Activated T-helper 9 cell treated with anti-CD3 and anti-CD28 coated beads, Interleukin-2, amount 50 U/mL, for 16 hours (primary cell): Measurements from ENCODE around the gene ZP1.
A peak's percentile ranks its signal among the peaks of the same experiment; 100 is the strongest.
"Not testable (repeated sequence)": the region's sequence is repeated elsewhere in the genome, so short reads cannot be mapped to it uniquely, and the experiment has no call there.

ENCODE experiments used
- DNase-seq: peaks from one replicate; pipeline ENCODE4 v3.0.0-alpha.2; 2020; ENCODE audit warnings: low read depth

ZP1 gene

GRCh38 chr11:60878245-60879101, 11.1 kb downstream of the ZP1 start:
- no peak for DNase-seq

GRCh38 chr11:60879104-60879503, 11.8 kb downstream of the ZP1 start:
- no peak for DNase-seq

GRCh38 chr11:60879971-60880588, 12.7 kb downstream of the ZP1 start:
- no peak for DNase-seq

- no peak for DNase-seq
These were observed 13.4 kb downstream of the ZP1 start for GRCh38 chr11:60880643-60881282.

- DNase-seq = no peak
These were observed 20.2 kb downstream of the ZP1 start for GRCh38 chr11:60887556-60887955.

GRCh38 chr11:60889869-60890311, 22.5 kb downstream of the ZP1 start:
- no peak for DNase-seq

- DNase-seq = no peak
These were observed 23.4 kb downstream of the ZP1 start for GRCh38 chr11:60890696-60891095.

- DNase-seq = no peak
These were observed 23.9 kb downstream of the ZP1 start for GRCh38 chr11:60891103-60891741.

- no peak for DNase-seq
These were observed 28.3 kb downstream of the ZP1 start for GRCh38 chr11:60895687-60896086.

- DNase-seq = no peak
These were observed 30.2 kb downstream of the ZP1 start for GRCh38 chr11:60897496-60897895.

- no peak for DNase-seq
These were observed 31.9 kb downstream of the ZP1 start for GRCh38 chr11:60899046-60899936.

- DNase-seq = no peak
These were observed 32.6 kb downstream of the ZP1 start for GRCh38 chr11:60899977-60900376.

- DNase-seq = no peak
These were observed 33.5 kb downstream of the ZP1 start for GRCh38 chr11:60900673-60901404.

- no peak for DNase-seq
These were observed 35.3 kb downstream of the ZP1 start for GRCh38 chr11:60902625-60903024.

- DNase-seq = no peak
These were observed 37.7 kb downstream of the ZP1 start for GRCh38 chr11:60905047-60905446.

- no peak for DNase-seq
These were observed 38.3 kb downstream of the ZP1 start for GRCh38 chr11:60905551-60906113.

- DNase-seq = peak; percentile 95
These were observed 39.0 kb downstream of the ZP1 start, which contains the start of gene PRPF19 for GRCh38 chr11:60906132-60906972. PRPF19 (minus strand) TSS chr11:60906585; CDS start chr11:60906382, 203 bp downstream.

GRCh38 chr11:60908803-60909202, 41.5 kb downstream of the ZP1 start:
- no peak for DNase-seq

- not testable (repeated sequence) for DNase-seq
These were observed 42.4 kb downstream of the ZP1 start for GRCh38 chr11:60909680-60910280.
